HG03064 (cell line): ENCODE measurements around the gene KDM4F.
A peak's percentile ranks its signal among the peaks of the same experiment; 100 is the strongest.
"Not testable (repeated sequence)": the region's sequence is repeated elsewhere in the genome, so short reads cannot be mapped to it uniquely, and the experiment has no call there.

Experiments used
- ATAC-seq: cut with Tn5 transposase; IDR thresholded peaks from one replicate; pipeline ENCODE4 v1.9.1; 2021; ENCODE audit warnings: low read depth; ENCODE audit not compliant: unreplicated experiment

Gene KDM4F

GRCh38 chr11:95049122-95049521 is at the start of gene KDM4F:
Gene KDM4F, plus strand, starts transcription at chr11:95049422.
- ATAC-seq: not testable (repeated sequence)

- no peak for ATAC-seq
Observed at GRCh38 chr11:95003716-95004115, 45.5 kb upstream of the KDM4F start.

- ATAC-seq: no peak
Observed at GRCh38 chr11:95005642-95006041, 43.6 kb upstream of the KDM4F start.

- ATAC-seq: no peak
Observed at GRCh38 chr11:95011376-95011775, 37.8 kb upstream of the KDM4F start.

GRCh38 chr11:95014184-95014821 is 34.9 kb upstream of the KDM4F start:
- ATAC-seq: no peak

- no peak for ATAC-seq
Observed at GRCh38 chr11:95016139-95016538, 33.1 kb upstream of the KDM4F start.

- ATAC-seq: not testable (repeated sequence)
Observed at GRCh38 chr11:95021468-95021867, 27.8 kb upstream of the KDM4F start.

- no peak for ATAC-seq
Observed at GRCh38 chr11:95024958-95025357, 24.3 kb upstream of the KDM4F start, which contains the start of gene KDM4E. Gene KDM4E, plus strand, starts transcription at chr11:95025258. Its CDS starts 300 bp downstream, at chr11:95025558.

- not testable (repeated sequence) for ATAC-seq
Observed at GRCh38 chr11:95025594-95025993, 23.6 kb upstream of the KDM4F start.

- no peak for ATAC-seq
Observed at GRCh38 chr11:95028357-95028756, 20.9 kb upstream of the KDM4F start.

- no peak for ATAC-seq
Observed at GRCh38 chr11:95033051-95033450, 16.2 kb upstream of the KDM4F start.

- ATAC-seq: no peak
Observed at GRCh38 chr11:95035316-95035715, 13.9 kb upstream of the KDM4F start.

- ATAC-seq: not testable (repeated sequence)
Observed at GRCh38 chr11:95037356-95038035, 11.7 kb upstream of the KDM4F start.

GRCh38 chr11:95042239-95042638 is 7.0 kb upstream of the KDM4F start:
- no peak for ATAC-seq

- no peak for ATAC-seq
Observed at GRCh38 chr11:95042906-95043305, 6.3 kb upstream of the KDM4F start.

GRCh38 chr11:95044010-95044409 is 5.2 kb upstream of the KDM4F start:
- ATAC-seq: no peak

GRCh38 chr11:95045812-95046211 is 3.4 kb upstream of the KDM4F start:
- ATAC-seq: no peak

- ATAC-seq: no peak
Observed at GRCh38 chr11:95050595-95051202, 1.5 kb downstream of the KDM4F start.

GRCh38 chr11:95054356-95054755 is 5.1 kb downstream of the KDM4F start:
- ATAC-seq: no peak

- peak; percentile 93 for ATAC-seq
Observed at GRCh38 chr11:95055283-95055897, 6.2 kb downstream of the KDM4F start.

GRCh38 chr11:95057959-95058358 is 8.7 kb downstream of the KDM4F start:
- no peak for ATAC-seq
